GM12891 (cell line): ENCODE results near the gene IGSF3.

Experiments used
- DNase-seq: peaks from one replicate; pipeline ENCODE4 v3.0.0; 2011; ENCODE audit warnings: low spot score; ENCODE audit not compliant: insufficient read length
- FAIRE-seq: peaks from 2 replicates; lab custom pipeline; 2011; peaks lifted over from hg19 to GRCh38; lab: Jason Lieb, UNC
- PAX5 ChIP-seq: IDR thresholded peaks from 2 replicates; pipeline ENCODE4 v1.6.1; 2011; ENCODE audit warnings: low read length, moderate library complexity, mild to moderate bottlenecking; ENCODE audit not compliant: insufficient read depth, severe bottlenecking
- POLR2A ChIP-seq: IDR thresholded peaks from 2 replicates; pipeline ENCODE4 v1.6.1; 2011; ENCODE audit warnings: low read depth, low read length, control low read depth
- POLR2AphosphoS5 ChIP-seq: IDR thresholded peaks from 2 replicates; pipeline ENCODE4 v1.6.1; 2011; ENCODE audit warnings: low read depth, low read length, control low read depth
- POU2F2 ChIP-seq: IDR thresholded peaks from 2 replicates; pipeline ENCODE4 v1.6.1; 2011; ENCODE audit warnings: low read depth, mild to moderate bottlenecking, control low read depth, low read length, moderate library complexity
- SPI1 ChIP-seq: IDR thresholded peaks from 2 replicates; pipeline ENCODE4 v1.6.1; 2011; ENCODE audit warnings: low read depth, low read length, control low read depth
- TAF1 ChIP-seq: IDR thresholded peaks from 2 replicates; pipeline ENCODE4 v1.6.1; 2011; ENCODE audit warnings: low read depth, low read length, control low read depth

Gene IGSF3

DNA sequence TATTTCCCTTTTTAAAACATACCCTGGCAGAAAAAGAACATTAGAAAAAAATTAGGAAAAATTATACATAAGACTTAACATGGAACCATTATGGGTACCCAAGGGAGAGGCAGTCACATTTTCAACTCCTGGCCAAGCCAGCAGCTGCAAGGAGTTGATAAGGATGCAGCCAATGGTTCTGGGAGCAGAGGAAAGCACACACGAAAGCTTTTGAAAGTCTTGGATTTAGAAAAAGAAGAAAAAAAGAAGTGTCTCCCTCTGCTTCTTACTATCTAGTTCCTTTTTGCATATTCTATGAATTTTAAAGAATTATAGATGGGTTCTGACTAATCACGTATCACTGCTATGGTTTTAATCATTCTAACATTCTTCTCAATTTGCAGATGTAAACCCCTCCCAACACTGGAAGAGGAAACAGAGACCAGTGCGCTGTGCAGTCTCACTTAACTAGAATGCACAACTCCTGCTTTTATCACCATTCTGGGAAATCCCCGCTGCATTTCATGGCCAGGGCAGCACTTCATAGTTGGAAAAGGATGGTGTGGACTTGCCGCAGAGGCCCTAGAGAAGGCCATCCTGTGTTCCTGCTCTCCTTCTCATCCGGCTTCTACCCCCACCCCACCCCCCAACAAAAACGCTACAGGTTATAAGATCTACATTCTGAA is 94.0 kb downstream of the IGSF3 start:
- TF ChIP-seq SPI1 (no peak), POLR2AphosphoS5 (no peak), POLR2A (no peak), PAX5 (no peak), TAF1 (no peak), POU2F2 (no peak)
- FAIRE-seq (no peak), DNase-seq (no peak)

DNA sequence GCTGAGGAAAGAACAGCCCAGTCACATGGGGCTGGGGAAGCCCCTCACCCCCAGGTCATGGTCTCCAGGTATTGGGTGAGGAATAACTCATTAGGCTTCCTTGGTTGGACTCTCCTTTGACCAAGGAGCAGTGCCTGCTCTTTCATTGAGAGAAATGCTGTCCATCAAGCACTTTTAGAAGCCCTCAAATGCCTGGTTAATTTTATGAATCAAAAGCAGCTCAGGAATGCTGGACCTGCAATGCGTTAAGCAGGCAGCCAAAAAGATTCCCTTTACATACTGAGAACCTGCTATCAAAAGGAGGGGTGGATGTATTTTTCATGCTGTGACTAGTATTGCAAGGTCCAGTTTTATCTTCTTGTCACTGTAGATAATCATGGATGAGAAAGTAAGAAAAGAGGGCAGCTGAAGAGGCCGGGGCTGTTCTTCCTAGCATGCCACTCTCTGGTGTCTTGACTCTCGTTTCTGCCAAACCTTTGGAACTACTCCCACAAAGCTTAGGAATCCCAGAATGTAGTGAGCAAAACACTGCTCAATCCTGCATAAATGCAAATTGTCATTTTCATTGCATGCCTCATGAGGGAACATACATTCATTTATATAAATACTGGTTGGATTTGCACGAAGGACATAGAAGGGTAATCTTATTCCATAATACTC is 94.6 kb downstream of the IGSF3 start:
- TF ChIP-seq TAF1 (no peak), SPI1 (no peak), PAX5 (no peak), POLR2A (no peak)
- FAIRE-seq (no peak), DNase-seq (no peak)

- no peak for DNase-seq
- FAIRE-seq = no peak
- no peak for TF ChIP-seq POLR2AphosphoS5
- TF ChIP-seq TAF1 = no peak
- no peak for TF ChIP-seq POU2F2
- no peak for TF ChIP-seq SPI1
- no peak for TF ChIP-seq PAX5
- no peak for TF ChIP-seq POLR2A
Measured at GRCh38 chr1:116572099-116572498, 95.4 kb downstream of the IGSF3 start.

DNA sequence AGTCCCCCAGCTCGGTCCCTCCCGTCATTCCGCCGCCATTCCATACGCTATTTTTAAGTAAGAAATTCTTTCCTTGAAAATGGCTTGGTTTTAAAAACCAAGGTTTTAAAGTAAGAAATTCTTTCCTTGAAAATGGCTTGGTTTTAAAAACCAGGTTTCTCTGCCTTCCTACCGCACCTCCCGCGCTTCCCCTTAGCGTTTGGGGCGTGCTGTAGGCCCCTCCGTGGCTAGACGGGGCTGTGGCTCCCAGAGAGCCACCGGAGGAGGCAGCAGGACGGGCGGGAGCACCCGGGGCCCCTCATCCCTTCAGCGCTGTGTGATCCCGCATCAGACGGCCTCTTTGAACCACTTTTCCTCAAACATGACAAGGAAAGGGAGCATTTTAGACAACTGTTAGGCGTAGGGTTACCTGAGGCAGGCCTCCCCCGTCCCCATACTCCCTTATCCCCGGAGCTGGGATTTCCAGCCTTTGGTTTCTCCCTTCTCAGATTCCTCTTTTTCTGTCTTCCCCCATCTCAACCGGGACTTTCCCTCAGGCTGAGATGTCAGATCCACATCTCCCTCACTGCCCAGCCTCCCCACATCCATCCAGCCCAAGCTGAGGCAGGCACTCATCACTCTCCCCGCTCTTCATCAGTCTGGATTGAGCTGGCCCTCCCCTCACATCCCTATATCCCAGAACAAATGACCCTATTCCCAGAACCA is 96.2 kb downstream of the IGSF3 start:
- no peak for TF ChIP-seq TAF1
- no peak for TF ChIP-seq SPI1
- no peak; the same call in 1 of the 2 replicates for TF ChIP-seq POLR2A
- no peak for TF ChIP-seq POLR2AphosphoS5
- no peak for DNase-seq
- FAIRE-seq = peak; percentile 16

- FAIRE-seq = peak; percentile 84
- TF ChIP-seq TAF1 (peak; percentile 90), PAX5 (peak; percentile 57), POLR2A (peak; percentile 86), POLR2AphosphoS5 (peak; percentile 91), SPI1 (no peak), POU2F2 (peak; percentile 36; the same call in 1 of the 2 replicates)
- peak; percentile 73 for DNase-seq
Measured at GRCh38 chr1:116570358-116571214, 96.9 kb downstream of the IGSF3 start, which contains the start of gene CD58. CD58 (minus strand) TSS chr1:116571026; CDS start chr1:116570972, 54 bp downstream.

GRCh38 chr1:116569776-116570357 is 97.7 kb downstream of the IGSF3 start:
- TF ChIP-seq TAF1 (peak; percentile 72), PAX5 (no peak), POLR2AphosphoS5 (peak; percentile 79), POLR2A (no peak; the same call in none of the 2 replicates), POU2F2 (0 out of 2 replicates have a peak, but pooled peaks have one; percentile 9), SPI1 (no peak)
- FAIRE-seq = no peak
- DNase-seq = no peak

DNA sequence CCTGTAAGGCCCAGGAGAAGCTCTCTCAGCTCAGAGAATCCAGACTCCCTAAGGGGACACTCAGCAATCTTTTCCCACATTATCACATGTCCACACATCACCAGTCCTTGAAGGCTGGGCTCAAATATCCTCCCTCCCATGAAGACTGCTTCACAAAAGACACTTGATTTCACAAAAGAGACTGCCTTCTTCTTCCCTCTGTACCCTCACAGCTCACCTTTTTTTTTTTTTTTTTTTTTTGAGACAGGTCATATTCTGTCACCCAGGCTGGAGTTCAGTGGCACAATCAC is 98.2 kb downstream of the IGSF3 start:
- TF ChIP-seq SPI1 = no peak
- no peak for TF ChIP-seq PAX5
- TF ChIP-seq POLR2A = no peak
- no peak for TF ChIP-seq POU2F2
- no peak for TF ChIP-seq TAF1
- no peak for TF ChIP-seq POLR2AphosphoS5
- no peak for FAIRE-seq
- no peak for DNase-seq

DNA sequence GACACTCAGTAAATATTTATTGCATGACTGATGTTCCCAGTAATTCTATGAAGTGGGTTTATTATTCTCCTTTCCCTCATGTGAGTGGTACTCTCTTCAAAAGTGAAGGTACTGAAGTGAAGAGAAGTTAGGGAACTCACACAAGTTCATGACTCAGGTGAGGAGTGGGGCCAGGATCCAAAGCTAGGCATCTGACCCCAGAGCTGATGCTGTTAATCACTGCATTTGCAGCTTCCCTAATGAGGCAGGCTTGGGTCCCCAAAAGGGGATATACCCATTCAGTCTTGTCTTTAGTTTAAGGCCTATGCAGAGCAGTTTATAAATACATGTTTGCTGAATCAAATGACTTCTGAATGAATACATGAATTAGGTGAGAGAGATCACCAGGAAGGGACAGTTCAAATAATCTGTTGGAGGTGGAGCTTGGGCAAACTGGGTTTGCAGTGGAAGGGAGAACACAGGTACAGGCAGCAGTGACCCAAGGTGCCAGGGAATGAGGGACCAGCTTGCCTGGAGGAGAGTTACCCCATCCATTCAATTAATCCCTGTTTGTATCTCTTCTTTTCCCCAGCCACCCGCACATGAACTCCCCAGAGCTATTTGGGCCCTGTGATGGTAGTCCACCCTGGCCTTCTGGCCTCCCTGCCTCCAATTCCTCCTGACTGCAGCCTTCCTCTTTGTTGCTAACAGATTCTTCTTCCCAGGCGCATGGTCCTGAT is 98.7 kb downstream of the IGSF3 start:
- FAIRE-seq = no peak
- no peak; the same call in 1 of the 2 replicates for TF ChIP-seq POU2F2
- no peak for TF ChIP-seq SPI1
- no peak for TF ChIP-seq PAX5
- TF ChIP-seq TAF1 = no peak
- peak; percentile 80; the same call in 1 of the 2 replicates for TF ChIP-seq POLR2AphosphoS5
- peak; percentile 78 for TF ChIP-seq POLR2A
- DNase-seq = no peak
